DMS 273 (cell line): ENCODE data around the gene UNC5C.
"Not testable (repeated sequence)": the region's sequence is repeated elsewhere in the genome, so short reads cannot be mapped to it uniquely, and the experiment has no call there.

Source experiments
- DNase-seq: peaks from one replicate; lab custom pipeline; 2025; ENCODE audit not compliant: unreplicated experiment; lab: John Stamatoyannopoulos, UW

The UNC5C gene

DNA sequence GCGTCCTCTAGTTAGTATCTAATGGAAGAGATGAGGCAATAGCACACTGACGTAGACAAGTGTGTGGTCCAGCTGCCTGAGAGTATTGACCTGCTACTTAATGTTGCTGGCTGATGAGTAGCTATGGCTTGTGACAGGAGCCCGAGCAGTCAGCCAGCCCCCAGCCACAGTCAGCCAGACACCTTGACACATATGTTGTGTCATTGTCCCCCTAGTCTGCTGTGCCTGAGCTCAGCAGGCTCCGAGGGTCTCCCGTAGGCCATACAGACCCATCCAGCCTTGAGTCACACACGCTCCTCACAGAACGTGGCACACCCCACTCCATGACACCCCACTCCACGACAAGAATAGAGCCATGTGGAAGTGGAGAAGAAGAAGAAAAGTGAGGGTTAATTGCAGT, 362.1 kb downstream of the UNC5C start:
- DNase-seq = no peak

DNA sequence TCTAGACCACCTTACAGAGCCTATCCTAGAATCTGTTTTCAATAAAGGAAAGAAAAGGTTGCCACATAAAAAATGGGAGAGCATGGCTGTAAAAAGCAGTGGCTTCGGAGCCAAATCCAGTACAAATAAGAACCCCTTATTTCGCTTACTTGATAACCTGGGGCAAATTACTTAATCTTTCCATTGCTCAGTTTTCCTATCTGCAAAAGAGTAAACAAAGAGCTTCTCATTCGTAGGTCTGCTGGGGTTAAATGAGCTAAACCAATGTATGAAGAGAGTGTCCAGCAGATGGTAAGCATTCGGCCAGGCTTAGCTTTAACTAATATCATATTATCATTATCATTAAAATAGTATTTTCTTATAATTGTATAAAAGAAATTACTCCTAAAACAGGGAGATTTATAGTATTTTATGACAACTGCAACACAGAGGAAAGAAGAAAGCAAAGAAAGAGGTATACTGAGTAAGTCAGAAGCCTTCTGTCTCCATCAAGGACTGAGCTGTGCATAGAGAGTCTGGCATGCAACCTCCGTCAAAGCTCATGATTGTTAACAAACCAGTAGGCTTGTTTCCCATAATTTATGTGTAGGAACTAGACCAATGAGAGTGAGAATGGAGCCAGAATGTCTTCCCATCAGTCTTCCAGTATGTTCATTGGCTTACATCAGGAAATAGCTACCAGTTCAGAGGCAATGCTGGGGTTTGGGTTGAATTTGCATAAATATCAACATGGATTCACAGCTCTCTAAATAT, 364.9 kb downstream of the UNC5C start:
- DNase-seq = no peak

DNA sequence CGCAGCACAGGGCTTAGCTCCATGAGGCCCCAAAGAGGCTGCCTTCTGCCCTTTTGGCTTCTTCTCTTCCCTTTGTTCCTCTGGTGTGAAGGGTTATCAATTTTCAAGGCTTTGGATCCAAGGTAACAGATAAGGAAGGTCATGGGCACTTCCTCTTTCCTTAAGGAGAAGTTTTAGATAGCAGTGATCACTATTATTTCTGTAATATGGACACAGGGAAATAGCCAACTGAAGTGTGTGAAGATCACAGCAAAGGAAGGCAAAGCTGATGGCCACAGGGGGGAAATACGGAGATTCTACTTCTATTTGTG, 366.8 kb downstream of the UNC5C start:
- no peak for DNase-seq

DNA sequence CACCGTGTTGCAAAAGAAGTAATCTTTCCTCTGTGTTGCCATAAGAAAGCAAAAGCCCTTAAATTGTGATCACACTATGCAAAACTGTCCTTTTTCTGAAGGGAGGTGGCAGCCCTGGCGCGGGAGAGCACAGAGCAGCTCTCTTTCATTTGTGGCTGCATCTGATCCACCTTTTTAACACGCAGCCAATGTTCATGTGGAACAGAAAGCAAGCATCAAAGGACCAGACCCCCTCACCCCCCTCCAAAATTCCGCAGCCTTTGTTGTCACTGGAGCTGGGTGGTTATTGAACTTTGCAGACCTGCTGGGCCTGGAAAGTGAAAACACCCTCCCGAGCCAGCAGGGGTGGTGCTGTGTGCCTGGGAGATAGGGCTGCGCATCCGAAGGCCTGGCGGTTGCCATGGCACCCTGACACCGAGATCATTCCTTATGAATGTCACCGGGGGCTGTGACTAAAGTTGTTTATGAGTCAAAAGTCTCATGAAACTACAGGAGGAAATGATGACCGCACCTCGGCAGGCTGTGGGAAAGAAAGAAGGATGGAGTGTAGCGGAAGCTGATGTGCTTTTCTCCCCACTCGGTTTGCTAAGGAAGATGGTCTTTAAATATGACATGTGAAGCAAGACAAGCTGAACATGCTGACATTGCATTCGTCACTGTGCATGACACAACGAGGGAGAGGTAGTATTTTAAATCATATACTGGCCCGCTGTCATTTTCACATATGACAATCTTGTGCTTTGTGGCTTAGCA, 367.4 kb downstream of the UNC5C start:
- DNase-seq = no peak

DNA sequence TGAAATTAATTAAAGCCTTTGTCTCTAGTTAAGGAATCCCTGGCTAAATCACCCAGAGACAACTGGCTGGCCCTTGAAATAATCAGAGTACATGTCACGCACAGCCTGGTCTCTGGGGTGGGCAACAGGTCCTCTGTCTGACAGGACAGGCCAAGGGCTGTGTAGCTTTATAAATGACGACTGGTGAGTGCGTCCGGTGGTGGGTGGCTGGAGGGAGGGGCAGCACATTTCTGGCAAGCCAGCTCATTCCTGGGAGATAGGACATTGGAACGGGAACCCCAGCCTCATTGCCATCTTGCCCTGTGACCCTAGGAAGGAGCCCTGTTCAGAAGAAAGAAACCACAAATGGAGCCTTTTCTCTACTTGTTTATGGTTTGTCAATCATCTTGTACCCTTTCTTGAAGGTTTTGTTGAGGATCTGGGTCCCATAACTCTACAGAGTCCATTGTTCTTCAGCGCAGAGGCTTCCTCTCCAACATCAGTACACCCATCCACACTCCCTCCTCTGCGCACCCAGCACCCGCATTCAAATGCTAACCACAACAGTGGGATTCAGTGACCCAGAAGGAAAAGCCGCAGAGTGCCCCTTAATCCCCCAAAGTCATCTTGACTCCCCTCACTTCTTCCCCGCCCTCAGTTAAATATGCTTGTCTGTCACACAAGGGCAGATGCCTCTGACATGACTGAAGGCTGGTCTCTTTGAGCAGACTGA, 368.1 kb downstream of the UNC5C start:
- DNase-seq = no peak

DNA sequence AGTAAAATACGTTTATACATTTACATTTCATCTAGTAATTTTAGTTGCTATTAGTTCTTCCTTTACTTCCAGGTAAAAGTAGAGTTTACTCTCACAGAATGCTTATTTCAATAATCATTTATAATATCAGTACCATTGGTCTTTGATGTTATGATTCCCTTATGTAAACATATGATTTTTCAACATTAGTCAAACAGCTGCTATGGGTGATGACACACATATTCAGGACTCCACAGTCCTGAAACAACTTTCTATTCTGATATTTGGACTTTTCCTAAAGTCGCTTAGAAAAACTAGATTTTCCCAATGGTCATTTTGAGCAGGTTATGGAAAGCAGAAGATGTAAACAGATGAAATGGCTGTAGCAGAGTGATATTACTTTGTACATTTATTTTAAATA, 369.8 kb downstream of the UNC5C start:
- DNase-seq = no peak

DNA sequence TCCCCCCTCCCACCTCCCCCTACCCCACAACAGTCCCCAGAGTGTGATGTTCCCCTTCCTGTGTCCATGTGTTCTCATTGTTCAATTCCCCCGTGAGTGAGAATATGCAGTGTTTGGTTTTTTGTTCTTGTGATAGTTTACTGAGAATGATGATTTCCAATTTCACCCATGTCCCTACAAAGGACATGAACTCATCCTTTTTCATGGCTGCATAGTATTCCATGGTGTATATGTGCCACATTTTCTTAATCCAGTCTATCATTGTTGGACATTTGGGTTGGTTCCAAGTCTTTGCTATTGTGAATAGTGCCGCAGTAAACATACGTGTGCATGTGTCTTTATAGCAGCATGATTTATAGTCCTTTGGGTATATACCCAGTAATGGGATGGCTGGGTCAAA, 377.4 kb downstream of the UNC5C start:
- not testable (repeated sequence) for DNase-seq

DNA sequence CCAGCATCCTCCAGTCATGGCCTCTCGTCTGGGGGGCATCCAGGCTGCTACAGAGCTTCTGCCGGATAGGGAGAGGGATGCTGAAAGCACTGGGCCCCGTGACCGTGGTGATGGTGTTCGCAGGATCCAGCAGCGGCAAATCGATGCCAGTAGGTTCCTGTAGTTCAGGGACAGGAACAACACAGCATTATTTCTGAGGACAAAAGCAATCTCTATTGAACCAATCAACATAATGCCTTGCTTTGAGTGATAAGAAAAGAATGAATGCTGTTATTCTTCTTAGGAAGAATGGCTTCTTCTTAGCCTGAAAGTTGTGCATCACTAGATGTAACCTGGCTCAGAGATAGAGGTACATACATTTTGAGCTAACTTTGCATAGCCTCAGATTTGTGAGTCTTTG, 378.6 kb downstream of the UNC5C start:
- no peak for DNase-seq

DNA sequence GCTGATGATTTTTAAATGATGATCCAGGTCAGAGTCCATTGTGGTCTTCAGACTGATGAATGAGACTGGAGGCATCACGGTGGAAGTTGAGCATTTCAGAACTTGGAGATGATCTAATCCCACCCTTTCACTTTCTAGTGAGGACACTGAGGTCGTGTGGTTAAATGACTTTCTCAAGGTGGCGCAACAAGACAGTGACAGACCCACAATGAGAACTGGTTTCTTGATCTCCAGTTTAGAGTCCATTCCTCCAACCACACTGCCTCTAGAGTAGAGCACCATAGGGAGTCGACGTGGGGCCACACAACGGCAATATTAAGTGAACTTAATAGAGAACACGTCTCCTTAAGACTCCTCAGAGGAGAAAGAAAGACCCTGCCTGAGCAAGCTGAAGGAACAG, 381.0 kb downstream of the UNC5C start:
- DNase-seq = no peak

DNA sequence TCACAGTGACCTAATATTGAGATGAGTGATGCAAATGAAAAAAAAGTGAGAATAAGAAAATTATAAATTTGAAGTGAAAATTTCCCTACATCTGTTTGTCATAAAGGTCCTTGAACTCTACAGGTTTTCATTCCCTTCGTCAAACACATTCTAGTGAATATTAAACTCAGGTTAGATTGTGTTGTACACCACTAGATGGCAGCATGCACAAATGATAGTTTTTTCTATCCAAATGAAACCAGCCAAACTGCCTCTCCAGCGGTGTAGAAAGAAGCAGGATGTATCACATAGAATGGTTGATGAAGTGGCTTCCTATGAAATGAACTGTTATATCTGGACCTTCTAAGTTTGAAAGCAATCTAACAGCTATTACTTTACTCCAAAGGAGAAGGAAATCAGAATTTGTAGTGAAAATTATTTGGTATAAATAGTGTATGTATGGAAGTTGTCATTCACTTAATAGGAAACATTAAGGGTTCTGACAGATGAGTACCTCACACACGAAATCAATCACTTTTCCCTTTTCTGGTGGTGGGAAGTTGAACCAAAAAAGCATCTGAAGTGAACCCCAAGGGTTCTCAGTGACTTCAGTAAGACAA, 382.7 kb downstream of the UNC5C start:
- peak; percentile 75 for DNase-seq

DNA sequence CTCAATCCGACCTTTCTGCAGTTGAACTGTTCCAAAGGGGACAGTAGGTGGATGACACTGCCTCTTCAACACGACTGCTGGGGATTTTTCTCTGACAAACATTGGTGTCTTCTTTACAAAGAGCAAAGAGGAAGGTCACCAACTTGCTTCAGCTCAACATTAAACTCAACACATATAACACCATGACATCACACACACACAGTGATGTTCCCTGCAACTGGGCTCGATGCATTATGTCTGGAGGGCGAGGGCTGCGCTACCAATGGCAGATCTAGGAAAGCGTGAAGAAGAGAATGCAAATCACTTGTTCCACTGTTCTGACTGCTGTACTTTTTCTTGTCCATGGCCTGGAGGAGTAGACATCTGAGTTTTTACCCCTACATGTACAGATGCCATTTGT, 385.9 kb downstream of the UNC5C start:
- DNase-seq = no peak

DNA sequence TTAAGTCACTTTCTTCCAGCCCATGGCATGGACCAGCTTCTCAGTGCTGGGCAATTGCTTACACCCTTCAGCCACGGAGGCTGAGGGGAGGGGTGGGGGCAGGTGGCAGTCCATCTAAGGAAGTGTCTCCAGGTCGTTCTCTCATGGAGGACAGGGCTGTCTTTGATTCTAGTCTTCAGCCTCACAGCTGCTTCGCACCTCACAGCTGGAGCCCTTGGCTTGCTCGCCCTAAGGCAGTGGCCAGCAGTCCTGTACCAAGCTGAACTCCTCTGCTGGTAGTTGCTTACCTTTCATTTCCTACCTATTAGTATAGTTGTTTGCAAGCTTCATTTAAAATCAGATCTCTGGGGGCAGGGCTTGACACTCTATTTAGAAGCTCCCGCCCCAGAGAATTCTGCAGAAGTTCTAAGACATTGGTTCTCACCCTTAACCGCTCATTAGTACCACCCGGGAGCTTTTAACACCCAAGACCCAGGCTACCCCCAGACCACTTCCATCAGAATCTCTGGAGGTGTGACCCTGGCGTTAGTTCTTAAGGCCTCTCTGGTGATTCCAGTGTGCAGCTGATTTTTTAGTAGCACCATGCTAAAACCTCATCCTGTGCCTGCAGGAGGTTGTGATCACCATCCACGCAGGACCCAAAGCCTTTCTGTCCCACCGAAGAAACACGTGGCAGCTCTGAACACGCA, 386.8 kb downstream of the UNC5C start:
- no peak for DNase-seq

DNA sequence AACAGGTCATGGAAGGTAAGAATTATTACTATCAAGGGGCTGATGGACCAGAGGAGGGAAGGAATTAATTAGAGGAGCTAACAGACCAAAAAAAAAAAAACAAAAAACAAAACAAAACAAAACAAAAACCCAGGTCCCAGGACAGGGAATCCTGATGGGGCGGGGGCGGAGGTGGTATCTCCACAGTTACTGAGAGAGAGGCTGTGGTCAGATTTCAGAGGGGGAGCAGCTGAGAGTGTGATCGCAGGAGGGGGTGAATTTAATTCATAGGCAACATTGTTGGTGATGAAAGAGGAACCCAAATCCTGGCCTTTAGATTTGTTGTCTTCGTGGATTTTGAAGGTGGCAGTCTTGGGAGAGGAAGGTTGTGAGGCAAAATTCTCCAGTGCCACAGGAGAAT, 389.4 kb downstream of the UNC5C start:
- DNase-seq = no peak

DNA sequence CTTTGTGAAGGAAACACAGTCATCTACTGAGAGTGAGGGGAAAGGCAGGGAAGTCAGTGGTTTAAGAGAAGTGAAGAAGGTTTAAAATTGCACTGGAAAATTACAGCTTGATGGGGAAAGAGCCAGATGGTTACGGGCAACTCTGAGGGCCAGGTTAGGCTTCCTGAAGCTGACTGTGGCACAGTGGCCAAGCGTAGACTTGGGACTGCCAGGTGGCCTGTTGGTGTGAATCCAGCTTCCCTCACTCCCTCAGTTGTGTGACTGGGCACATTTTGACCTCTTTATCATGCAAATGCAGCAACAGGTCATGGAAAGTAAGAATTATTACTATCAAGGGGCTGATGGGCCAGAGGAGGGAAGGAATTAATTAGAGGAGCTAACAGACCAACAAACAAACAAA, 390.1 kb downstream of the UNC5C start:
- DNase-seq = no peak

DNA sequence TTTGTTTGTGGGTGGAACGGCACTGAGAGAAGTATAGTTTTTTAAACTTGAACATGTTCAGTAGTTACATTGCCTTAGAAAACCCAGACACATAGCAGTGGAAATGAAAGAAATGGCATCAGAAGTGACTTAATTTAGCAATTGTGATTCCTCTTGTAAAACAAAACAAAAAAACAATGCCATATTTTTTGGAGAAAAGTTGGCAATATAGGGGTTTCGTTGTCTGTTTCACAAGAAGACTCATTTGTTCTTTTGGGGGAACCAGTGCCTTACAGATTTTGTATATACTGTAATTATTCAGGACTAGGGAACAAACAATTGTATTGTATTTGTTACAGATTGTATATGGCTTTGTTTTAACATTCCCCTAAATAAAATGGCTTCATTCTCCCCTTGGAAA, 390.7 kb downstream of the UNC5C start:
- DNase-seq = no peak

DNA sequence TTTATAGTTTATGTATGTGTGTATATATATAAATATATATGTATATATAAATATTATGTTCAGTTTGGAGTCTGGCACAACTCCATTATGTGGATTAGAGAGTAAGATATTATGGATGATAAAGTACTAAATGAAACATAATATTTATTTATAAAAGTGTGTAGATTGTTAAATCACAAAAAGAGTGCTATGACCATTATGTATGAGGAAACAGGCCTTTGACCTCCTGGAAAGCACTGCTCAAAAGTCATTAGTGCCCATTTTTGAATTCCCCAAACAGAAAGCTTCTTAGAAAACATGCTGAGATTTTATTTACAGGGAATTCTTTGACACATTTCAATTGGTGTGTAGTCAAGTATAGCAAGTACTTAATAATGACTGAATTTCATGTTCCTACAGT, 391.2 kb downstream of the UNC5C start:
- DNase-seq = no peak

DNA sequence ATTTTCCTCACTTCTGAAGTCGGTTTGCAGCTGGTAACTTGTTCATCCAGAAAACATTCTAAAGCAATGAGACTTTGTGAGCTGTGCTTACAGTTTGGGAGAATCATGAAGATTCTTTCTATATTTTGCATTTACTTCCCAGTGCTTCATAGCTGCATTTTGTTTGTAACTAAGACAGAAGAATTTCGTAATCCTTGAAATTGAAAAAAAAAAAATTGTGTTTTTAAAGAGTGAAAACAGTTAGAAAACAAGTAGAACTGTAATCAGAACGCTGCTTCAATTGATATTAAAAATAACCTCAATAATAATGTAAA, 392.4 kb downstream of the UNC5C start:
- DNase-seq = no peak

DNA sequence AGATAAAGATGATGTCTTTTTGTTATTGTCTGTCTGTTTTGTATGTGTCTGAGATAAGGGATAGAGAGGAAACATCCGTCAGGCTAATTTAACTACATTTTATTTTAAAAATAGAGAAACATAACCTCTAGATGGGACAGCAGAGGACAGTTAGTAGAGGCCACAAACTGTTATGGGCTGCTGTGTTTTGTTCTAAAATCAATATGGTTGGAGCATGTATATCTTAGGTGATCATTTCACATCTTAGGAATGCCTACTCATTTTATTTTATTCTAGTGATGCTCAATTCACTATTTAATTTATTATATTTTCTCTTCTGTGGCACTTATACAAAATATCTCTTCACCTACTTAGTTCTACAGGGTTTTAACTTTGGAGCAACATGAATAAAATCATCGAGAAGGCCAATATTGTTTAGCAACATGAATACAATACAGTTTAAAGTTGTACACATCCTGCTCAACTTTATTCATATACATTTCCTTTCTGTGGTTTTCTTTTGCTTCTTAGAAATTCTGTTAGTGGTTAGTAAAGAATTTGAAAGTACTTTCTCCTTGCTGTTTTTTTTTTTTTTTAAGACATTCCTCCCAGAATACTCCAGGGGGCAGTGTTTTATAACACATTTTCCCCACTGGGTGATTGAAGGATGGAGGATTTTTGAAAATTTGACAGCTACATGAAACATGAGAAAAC, 392.9 kb downstream of the UNC5C start:
- peak; percentile 46 for DNase-seq

DNA sequence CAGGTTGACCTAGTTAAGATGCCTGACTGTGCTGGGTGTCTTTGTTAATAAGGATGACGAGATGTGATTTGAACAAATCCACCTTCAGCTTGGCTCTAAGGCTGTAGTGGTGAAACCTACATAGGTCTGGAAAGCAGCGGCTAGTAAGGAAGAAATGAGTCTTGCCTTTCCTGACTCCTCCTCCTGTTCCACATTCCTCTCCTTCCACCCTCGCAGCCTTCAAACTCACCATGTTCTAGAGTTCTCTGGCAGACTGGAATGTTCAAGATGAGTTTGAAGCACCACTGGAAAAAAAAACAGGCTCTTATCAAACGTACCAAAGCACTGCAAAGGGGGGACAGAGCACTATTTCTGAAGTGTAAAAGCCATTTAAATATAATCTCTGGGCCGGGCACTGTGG, 395.6 kb downstream of the UNC5C start:
- no peak for DNase-seq

DNA sequence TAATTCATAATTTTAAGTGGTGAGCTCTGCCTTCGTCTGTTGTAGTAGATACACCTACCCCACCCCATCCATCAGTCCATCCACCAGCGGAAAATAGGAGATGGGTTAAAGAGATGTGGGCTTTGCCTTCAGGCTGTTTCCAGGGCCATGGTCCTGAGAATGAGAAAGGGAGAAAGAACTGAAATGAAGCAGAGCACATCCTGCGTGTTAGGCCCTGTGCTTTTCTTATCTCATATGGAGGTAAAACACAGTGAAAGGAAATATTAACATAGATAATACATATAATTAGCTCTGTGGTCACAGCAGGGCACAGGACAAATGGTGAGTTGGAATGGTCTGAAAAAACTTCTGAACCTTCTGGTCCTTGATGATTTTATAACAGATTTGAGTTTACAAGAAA, 397.5 kb downstream of the UNC5C start:
- DNase-seq = no peak

DNA sequence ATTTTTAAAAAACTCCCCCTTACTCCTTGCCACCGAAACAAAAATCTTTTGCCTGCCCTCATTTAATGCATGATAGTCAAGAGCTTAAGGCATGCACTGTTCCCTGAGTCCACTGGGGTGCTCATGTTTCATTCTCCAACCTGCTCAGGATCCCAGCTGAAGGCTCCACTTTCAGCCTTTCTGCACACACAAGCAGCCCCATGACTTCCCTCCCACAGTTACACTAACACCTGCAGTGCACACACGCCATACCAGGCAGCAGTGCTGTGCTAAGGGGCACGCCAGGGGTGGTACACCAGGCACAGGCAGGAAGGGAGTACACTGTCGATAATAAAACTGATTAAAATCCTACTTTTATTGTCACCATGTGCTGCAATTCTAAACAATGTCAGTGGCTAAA, 405.8 kb downstream of the UNC5C start:
- DNase-seq = peak; percentile 7
